ENCODE results near the gene LDLRAD4.

DNA sequence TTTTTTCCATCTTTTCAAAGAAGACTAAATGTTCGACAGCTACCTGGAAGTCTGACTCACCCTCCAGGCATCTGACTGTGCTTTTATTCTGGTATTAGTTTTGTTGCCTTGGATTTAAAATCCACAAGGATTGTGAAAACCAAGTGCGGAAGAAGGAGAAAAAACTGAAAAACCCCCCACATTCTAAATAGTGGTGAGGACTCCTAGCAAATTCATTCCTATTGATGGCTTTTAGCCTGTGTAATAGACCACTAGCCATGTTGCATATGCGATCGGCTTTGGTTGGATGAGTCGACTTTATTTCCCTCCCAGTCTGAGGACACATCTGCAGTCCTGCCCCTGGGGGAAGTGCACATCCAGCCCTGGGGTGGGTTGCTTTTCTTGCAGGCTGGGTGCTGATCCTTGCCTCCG, 16.9 kb downstream of the LDLRAD4 start:
- TF ChIP-seq, protein P1, sequence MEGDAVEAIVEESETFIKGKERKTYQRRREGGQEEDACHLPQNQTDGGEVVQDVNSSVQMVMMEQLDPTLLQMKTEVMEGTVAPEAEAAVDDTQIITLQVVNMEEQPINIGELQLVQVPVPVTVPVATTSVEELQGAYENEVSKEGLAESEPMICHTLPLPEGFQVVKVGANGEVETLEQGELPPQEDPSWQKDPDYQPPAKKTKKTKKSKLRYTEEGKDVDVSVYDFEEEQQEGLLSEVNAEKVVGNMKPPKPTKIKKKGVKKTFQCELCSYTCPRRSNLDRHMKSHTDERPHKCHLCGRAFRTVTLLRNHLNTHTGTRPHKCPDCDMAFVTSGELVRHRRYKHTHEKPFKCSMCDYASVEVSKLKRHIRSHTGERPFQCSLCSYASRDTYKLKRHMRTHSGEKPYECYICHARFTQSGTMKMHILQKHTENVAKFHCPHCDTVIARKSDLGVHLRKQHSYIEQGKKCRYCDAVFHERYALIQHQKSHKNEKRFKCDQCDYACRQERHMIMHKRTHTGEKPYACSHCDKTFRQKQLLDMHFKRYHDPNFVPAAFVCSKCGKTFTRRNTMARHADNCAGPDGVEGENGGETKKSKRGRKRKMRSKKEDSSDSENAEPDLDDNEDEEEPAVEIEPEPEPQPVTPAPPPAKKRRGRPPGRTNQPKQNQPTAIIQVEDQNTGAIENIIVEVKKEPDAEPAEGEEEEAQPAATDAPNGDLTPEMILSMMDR (IDR thresholded peaks at IDR 0.05), result no peak
- no peak for TF ChIP-seq MEF2A (IDR thresholded peaks at IDR 0.05; ENCODE audit: borderline replicate concordance, low read depth)
- TF ChIP-seq NRF1 (IDR thresholded peaks at IDR 0.05; ENCODE audit: low read depth, low read length), result no peak
- TF ChIP-seq GABPA (IDR thresholded peaks at IDR 0.05; ENCODE audit: low read depth), result no peak
- TF ChIP-seq, protein P2, sequence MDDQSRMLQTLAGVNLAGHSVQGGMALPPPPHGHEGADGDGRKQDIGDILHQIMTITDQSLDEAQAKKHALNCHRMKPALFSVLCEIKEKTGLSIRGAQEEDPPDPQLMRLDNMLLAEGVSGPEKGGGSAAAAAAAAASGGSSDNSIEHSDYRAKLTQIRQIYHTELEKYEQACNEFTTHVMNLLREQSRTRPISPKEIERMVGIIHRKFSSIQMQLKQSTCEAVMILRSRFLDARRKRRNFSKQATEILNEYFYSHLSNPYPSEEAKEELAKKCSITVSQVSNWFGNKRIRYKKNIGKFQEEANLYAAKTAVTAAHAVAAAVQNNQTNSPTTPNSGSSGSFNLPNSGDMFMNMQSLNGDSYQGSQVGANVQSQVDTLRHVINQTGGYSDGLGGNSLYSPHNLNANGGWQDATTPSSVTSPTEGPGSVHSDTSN (IDR thresholded peaks at IDR 0.05), result no peak
- TF ChIP-seq SMC3 (IDR thresholded peaks at IDR 0.05; ENCODE audit: low read depth, low read length), result no peak
- no peak for TF ChIP-seq EP300 (IDR thresholded peaks at IDR 0.05; ENCODE audit: borderline replicate concordance in 1 of 2, low read depth in 1 of 2, low read length in 1 of 2)
- no peak for TF ChIP-seq MXI1 (IDR thresholded peaks at IDR 0.05; ENCODE audit: low read depth, low read length)

Data from SK-N-SH (cell line).